HG03342 (cell line): ENCODE data around the gene SLC7A8.

Experiments used
- ATAC-seq: cut with Tn5 transposase; IDR thresholded peaks from one replicate; pipeline ENCODE4 v1.9.1; 2021; ENCODE audit warnings: mild to moderate bottlenecking, moderate library complexity; ENCODE audit not compliant: unreplicated experiment

SLC7A8 gene

GRCh38 chr14:23160924-23161522 lies 22.4 kb downstream of the SLC7A8 start:
- no peak for ATAC-seq

GRCh38 chr14:23159532-23159931 lies 23.9 kb downstream of the SLC7A8 start:
- ATAC-seq: no peak

- no peak for ATAC-seq
These were observed 24.7 kb downstream of the SLC7A8 start for GRCh38 chr14:23158779-23159178.

- ATAC-seq: no peak
These were observed 28.4 kb downstream of the SLC7A8 start for GRCh38 chr14:23154964-23155587.

- no peak for ATAC-seq
These were observed 29.3 kb downstream of the SLC7A8 start for GRCh38 chr14:23153851-23154796.

GRCh38 chr14:23151342-23151741 lies 32.1 kb downstream of the SLC7A8 start:
- ATAC-seq: no peak

GRCh38 chr14:23149745-23150144 lies 33.7 kb downstream of the SLC7A8 start:
- no peak for ATAC-seq

GRCh38 chr14:23148591-23149249 lies 34.7 kb downstream of the SLC7A8 start:
- no peak for ATAC-seq

GRCh38 chr14:23147676-23148075 lies 35.8 kb downstream of the SLC7A8 start:
- ATAC-seq: no peak

GRCh38 chr14:23146980-23147379 lies 36.5 kb downstream of the SLC7A8 start:
- ATAC-seq: no peak

GRCh38 chr14:23146351-23146910 lies 37.0 kb downstream of the SLC7A8 start:
- ATAC-seq: no peak

GRCh38 chr14:23145794-23146350 lies 37.6 kb downstream of the SLC7A8 start:
- ATAC-seq: no peak

- ATAC-seq: no peak
These were observed 39.5 kb downstream of the SLC7A8 start for GRCh38 chr14:23143911-23144310.

- ATAC-seq: no peak
These were observed 40.6 kb downstream of the SLC7A8 start for GRCh38 chr14:23142826-23143225.

GRCh38 chr14:23141706-23142444 lies 41.6 kb downstream of the SLC7A8 start:
- no peak for ATAC-seq

- ATAC-seq: no peak
These were observed 43.1 kb downstream of the SLC7A8 start for GRCh38 chr14:23140371-23140770.

GRCh38 chr14:23139874-23140273 lies 43.6 kb downstream of the SLC7A8 start:
- ATAC-seq: no peak

- ATAC-seq: no peak
These were observed 45.5 kb downstream of the SLC7A8 start for GRCh38 chr14:23137813-23138535.

- ATAC-seq: no peak
These were observed 46.2 kb downstream of the SLC7A8 start for GRCh38 chr14:23137192-23137812.
